ENCODE data around the gene SF3B2. TPM values are rescaled to one million over a fixed set of nuclear protein-coding genes. Genes with fewer than 3 reads are reported as not detected.
A peak's percentile ranks its signal among the peaks of the same experiment; 100 is the strongest.
"Not testable (repeated sequence)": the region's sequence is repeated elsewhere in the genome, so short reads cannot be mapped to it uniquely, and the experiment has no call there.

SF3B2 gene
- total RNA-seq, 1 experiment from 2014 or later = 237 TPM

- Histone ChIP-seq H4K91ac (ENCODE audit: insufficient read length, low read depth, low read length) (no peak overlapping the region), H3K9ac (ENCODE audit: extremely low read depth, insufficient read length, low read length) (no peak overlapping the region), H3K79me2 (ENCODE audit: insufficient read depth, low read length) (no peaks in the 10 kb centered on the region), H4K8ac (replicated peaks; ENCODE audit: insufficient read length, low read depth, low read length) (no peak overlapping the region), H3K4ac (ENCODE audit: low read depth, low read length) (no peak overlapping the region), H3K14ac (ENCODE audit: insufficient read depth, low read length) (no peak overlapping the region), H2BK120ac (ENCODE audit: low read depth, low read length, poor library complexity, severe bottlenecking) (no peak overlapping the region), H3K23me2 (ENCODE audit: insufficient read length, low read depth, low read length, poor library complexity, severe bottlenecking) (no peaks in the 10 kb centered on the region), H3K27me3 (ENCODE audit: insufficient read depth, low read length) (no peaks in the 10 kb centered on the region; the same call in 1 of the 2 replicates), H3K4me1 (ENCODE audit: insufficient read depth, low read length) (no peaks in the 10 kb centered on the region), H2AK5ac (ENCODE audit: insufficient read length, low read length) (no peak overlapping the region), H3T11ph (ENCODE audit: low read length) (no peak overlapping the region), H2BK12ac (ENCODE audit: insufficient read length, low read depth, low read length) (no peak overlapping the region), H4K5ac (ENCODE audit: insufficient read length, low read depth, low read length) (no peak overlapping the region), H3K9me3 (ENCODE audit: control insufficient read depth, low read depth, low read length) (no peaks in the 10 kb centered on the region), H3K23ac (ENCODE audit: insufficient read length, low read depth, low read length) (no peak overlapping the region), H2BK15ac (ENCODE audit: low read depth, low read length) (no peak overlapping the region), H3K27ac (ENCODE audit: insufficient read length, low read depth, low read length) (no peak overlapping the region), H2AFZ (ENCODE audit: low read length) (no peak overlapping the region), H3K79me1 (ENCODE audit: insufficient read depth, low read depth, low read length, poor library complexity, severe bottlenecking) (no peaks in the 10 kb centered on the region), H2BK5ac (ENCODE audit: insufficient read length, low read length) (no peak overlapping the region), H4K20me1 (ENCODE audit: control insufficient read depth, insufficient read depth, insufficient read length) (no peaks in the 10 kb centered on the region), H3K56ac (ENCODE audit: insufficient read length, low read depth, low read length) (no peak overlapping the region), H2BK20ac (ENCODE audit: low read depth, low read length, poor library complexity, severe bottlenecking) (no peak overlapping the region), H3K18ac (ENCODE audit: insufficient read length, low read depth, low read length) (no peak overlapping the region), H3K4me2 (ENCODE audit: insufficient read depth, insufficient read length, low read length) (no peak overlapping the region)
- TF ChIP-seq CTCF (conservative IDR thresholded peaks at IDR 0.05) = peak; percentile 97
- no peaks in the 10 kb centered on the region; a peak in 1 of 7 replicates for H3K36me3 Mint-ChIP-seq (ENCODE audit: insufficient read depth in 1 of 3, low read depth in 3 of 3)
- peak; percentile 89 for DNase-seq
- no CpG with 5 or more reads among the region's 46 CpGs for WGBS (ENCODE audit: extremely low coverage, insufficient read length, low lambda C conversion rate)
- H3K27me3 Mint-ChIP-seq (ENCODE audit: low read depth) = peaks cover 44% of the 10 kb centered on the region
- H3K9me3 Mint-ChIP-seq = no peaks in the 10 kb centered on the region; a peak in 1 of 5 replicates
- H3K27ac Mint-ChIP-seq = no peak overlapping the region
- peaks cover 0 to 3% of the 10 kb centered on the region in 2 experiments; a peak in 3 of 4 replicates for H3K4me1 Mint-ChIP-seq
- no peak overlapping the region; a peak in 1 of 5 replicates for H3K4me3 Mint-ChIP-seq
Measured at GRCh38 chr11:66022401-66023185, 29.6 kb upstream of the SF3B2 start.

- not testable (repeated sequence) for H2BK5ac ChIP-seq (ENCODE audit: insufficient read length, low read length); H2AK5ac ChIP-seq (ENCODE audit: insufficient read length, low read length); H3K27ac ChIP-seq (ENCODE audit: insufficient read length, low read depth, low read length); H2BK12ac ChIP-seq (ENCODE audit: insufficient read length, low read depth, low read length); H2BK20ac ChIP-seq (ENCODE audit: low read depth, low read length, poor library complexity, severe bottlenecking); H3K14ac ChIP-seq (ENCODE audit: insufficient read depth, low read length); H4K8ac ChIP-seq (replicated peaks; ENCODE audit: insufficient read length, low read depth, low read length); H4K5ac ChIP-seq (ENCODE audit: insufficient read length, low read depth, low read length); H3T11ph ChIP-seq (ENCODE audit: low read length); H3K23me2 ChIP-seq (ENCODE audit: insufficient read length, low read depth, low read length, poor library complexity, severe bottlenecking); H3K36me3 Mint-ChIP-seq (ENCODE audit: insufficient read depth in 1 of 3, low read depth in 3 of 3); H3K18ac ChIP-seq (ENCODE audit: insufficient read length, low read depth, low read length); H4K20me1 ChIP-seq (ENCODE audit: control insufficient read depth, insufficient read depth, insufficient read length); H2AFZ ChIP-seq (ENCODE audit: low read length); H2BK120ac ChIP-seq (ENCODE audit: low read depth, low read length, poor library complexity, severe bottlenecking); H3K4me1 ChIP-seq (ENCODE audit: insufficient read depth, low read length); H3K9ac ChIP-seq (ENCODE audit: extremely low read depth, insufficient read length, low read length); H3K27me3 ChIP-seq (ENCODE audit: insufficient read depth, low read length); H2BK15ac ChIP-seq (ENCODE audit: low read depth, low read length); H3K4me2 ChIP-seq (ENCODE audit: insufficient read depth, insufficient read length, low read length); H3K4me3 Mint-ChIP-seq; H3K4me1 Mint-ChIP-seq; H3K27ac Mint-ChIP-seq; H3K79me2 ChIP-seq (ENCODE audit: insufficient read depth, low read length); H4K91ac ChIP-seq (ENCODE audit: insufficient read length, low read depth, low read length); H3K9me3 ChIP-seq (ENCODE audit: control insufficient read depth, low read depth, low read length); DNase-seq; H3K23ac ChIP-seq (ENCODE audit: insufficient read length, low read depth, low read length); H3K56ac ChIP-seq (ENCODE audit: insufficient read length, low read depth, low read length); H3K9me3 Mint-ChIP-seq; H3K4ac ChIP-seq (ENCODE audit: low read depth, low read length); H3K79me1 ChIP-seq (ENCODE audit: insufficient read depth, low read depth, low read length, poor library complexity, severe bottlenecking)
- peaks cover 48% of the 10 kb centered on the region for H3K27me3 Mint-ChIP-seq (ENCODE audit: low read depth)
- WGBS (ENCODE audit: extremely low coverage, insufficient read length, low lambda C conversion rate) = no CpG with 5 or more reads among the region's 5 CpGs
Measured at GRCh38 chr11:66023186-66023440, 29.1 kb upstream of the SF3B2 start.
